ENCODE data around the gene ARL5B.

The ARL5B gene

GRCh38 chr10:18703521-18703920 is 44.3 kb downstream of the ARL5B start:
- DNase-seq (ENCODE audit: low read depth) = no peak

- DNase-seq (ENCODE audit: low read depth) = no peak
Measured at GRCh38 chr10:18710201-18710653, 51.0 kb downstream of the ARL5B start.

DNA sequence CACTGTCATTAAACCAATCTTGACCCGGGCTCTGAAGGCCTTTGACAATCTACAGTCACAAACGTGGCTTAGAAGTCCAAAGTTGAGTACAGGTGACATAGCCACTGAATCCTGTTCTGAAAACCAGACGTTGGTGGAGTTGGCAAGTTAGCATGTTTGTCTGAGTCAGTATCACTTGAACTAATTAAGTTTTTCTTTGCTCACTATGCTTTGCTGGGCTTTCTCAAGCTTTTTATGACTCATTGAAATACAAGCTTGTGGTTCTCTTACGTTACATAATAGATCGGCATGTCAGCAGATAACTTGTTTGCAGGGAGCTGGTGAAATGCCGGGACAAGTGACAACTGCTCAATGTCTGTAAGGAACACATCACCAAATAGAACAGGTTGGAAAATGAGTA is 53.8 kb downstream of the ARL5B start:
- DNase-seq (ENCODE audit: low read depth) = peak; percentile 59

DNA sequence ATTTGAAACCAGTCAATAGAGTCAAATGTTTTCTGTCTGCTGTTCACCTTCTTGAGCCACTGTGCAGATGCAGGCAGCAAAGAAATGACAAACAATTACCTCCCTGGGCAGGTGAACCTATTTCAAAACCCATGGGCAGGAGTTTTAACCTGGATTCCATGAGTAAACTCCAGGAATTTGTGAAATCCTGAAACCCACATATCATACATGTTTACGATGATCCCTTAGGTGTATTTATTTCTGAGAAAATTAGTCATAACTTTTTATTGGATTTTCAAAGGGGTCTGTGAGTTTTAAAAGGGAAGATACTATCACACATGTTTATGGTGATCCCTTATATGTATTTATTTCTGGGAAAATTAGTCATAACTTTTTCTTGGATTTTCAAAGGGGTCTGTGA is 59.8 kb downstream of the ARL5B start:
- DNase-seq (ENCODE audit: low read depth) = no peak

- DNase-seq (ENCODE audit: low read depth) = no peak
Measured at GRCh38 chr10:18719811-18720210, 60.6 kb downstream of the ARL5B start.

- no peak for DNase-seq (ENCODE audit: low read depth)
Measured at GRCh38 chr10:18721067-18721466, 61.8 kb downstream of the ARL5B start.

DNA sequence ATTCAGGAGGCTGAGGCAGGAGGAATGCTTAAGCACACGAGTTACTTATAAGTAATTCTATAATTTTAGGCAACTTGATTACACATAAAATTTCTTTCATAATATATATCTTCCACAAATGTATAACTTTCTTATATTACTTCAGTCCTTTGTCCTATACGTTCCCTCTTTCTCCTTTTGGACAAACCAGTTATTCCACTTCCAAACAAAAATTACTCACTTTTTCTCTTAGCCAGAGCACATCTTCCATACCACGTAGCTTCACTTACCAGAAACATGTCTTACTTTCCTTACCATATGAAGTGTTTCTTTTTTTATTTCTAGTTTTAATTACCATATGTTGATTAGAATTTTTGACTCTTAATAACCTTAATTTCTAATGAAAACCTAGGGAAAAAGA is 64.6 kb downstream of the ARL5B start:
- DNase-seq (ENCODE audit: low read depth) = no peak

Data from HS-27A (cell line).